BJ (cell line): ENCODE data around the gene FRMD3. TPM values are rescaled to one million over a fixed set of nuclear protein-coding genes. Genes with fewer than 3 reads are reported as not detected.

ENCODE experiments used
- CTCF ChIA-PET: fragments of 350-600 bp; formaldehyde crosslinking; extraction: SDS; loops from one replicate; lab custom pipeline; 2021; ENCODE audit warnings: antibody characterized with exemption, inconsistent platforms; lab: Yijun Ruan, JAX
- POLR2A ChIA-PET: fragments of 300-600 bp; sonication (Branson Sonifier 250); formaldehyde crosslinking; extraction: SDS; loops from one replicate; lab custom pipeline; 2021; ENCODE audit warnings: antibody characterized with exemption; lab: Charles Lee
- DNase-seq: peaks from one replicate; pipeline ENCODE4 v3.0.0-alpha.2; 2011; ENCODE audit warnings: low read depth
- H3K27me3 ChIP-seq: 2 replicates; pipeline ENCODE4 v1.6.0; 2011; ENCODE audit warnings: low read length; ENCODE audit not compliant: control insufficient read depth, insufficient read depth
- H3K36me3 ChIP-seq: 2 replicates; pipeline ENCODE4 v1.5.1; 2011; ENCODE audit warnings: low read length; ENCODE audit not compliant: control insufficient read depth, insufficient read depth
- H3K4me3 ChIP-seq: 2 replicates; pipeline ENCODE4 v1.5.1; 2011; ENCODE audit warnings: low read depth, mild to moderate bottlenecking, control low read depth, low read length
- CTCF ChIP-seq: IDR thresholded peaks from 2 replicates; pipeline ENCODE4 v1.5.1; 2011; ENCODE audit warnings: low read depth, mild to moderate bottlenecking, control low read depth, inconsistent platforms, low read length, moderate library complexity; ENCODE audit not compliant: insufficient read depth
- polyA plus RNA-seq: library from polyadenylated mRNA; depleted of rRNA; stranded (reverse); fragments of >200 nt; gene quantifications from 2 replicates; pipeline ENCODE4 v1.2.3, GENCODE V29; 2011

The FRMD3 gene
- polyA plus RNA-seq, 1 experiment: 0.10 TPM

DNA sequence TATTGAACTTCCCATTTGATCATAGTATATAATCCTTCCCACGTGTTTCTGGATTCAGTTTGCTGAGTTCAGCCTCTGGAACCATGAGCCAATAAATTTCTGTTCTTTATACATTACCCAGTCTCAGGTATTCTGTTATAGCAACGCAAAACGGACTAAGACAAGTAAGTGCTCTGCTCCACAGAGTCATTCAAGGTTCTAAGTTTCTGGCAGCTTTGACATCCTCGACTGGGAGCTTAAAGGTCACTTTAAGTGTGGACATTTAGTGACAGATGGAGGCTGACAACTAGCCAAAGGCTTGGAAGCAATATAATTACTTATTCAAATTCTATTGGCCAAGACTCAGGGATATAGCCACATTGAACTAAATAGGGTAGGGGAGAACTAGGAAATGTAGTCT lies 297.5 kb downstream of the FRMD3 start:
- no peak for TF ChIP-seq CTCF
- Histone ChIP-seq H3K36me3 (no peaks in the 10 kb centered on the region), H3K27me3 (no peaks in the 10 kb centered on the region), H3K4me3 (no peak overlapping the region)
- POLR2A ChIA-PET: no interaction called here
- CTCF ChIA-PET: no interaction called here
- DNase-seq: no peak

GRCh38 chr9:83239747-83240146 lies 298.5 kb downstream of the FRMD3 start:
- no peaks in the 10 kb centered on the region for H3K36me3 ChIP-seq
- CTCF ChIA-PET: no interaction called here
- no peaks in the 10 kb centered on the region for H3K27me3 ChIP-seq
- no peak for DNase-seq
- no peak overlapping the region for H3K4me3 ChIP-seq
- POLR2A ChIA-PET: no interaction called here
- no peak for TF ChIP-seq CTCF

DNA sequence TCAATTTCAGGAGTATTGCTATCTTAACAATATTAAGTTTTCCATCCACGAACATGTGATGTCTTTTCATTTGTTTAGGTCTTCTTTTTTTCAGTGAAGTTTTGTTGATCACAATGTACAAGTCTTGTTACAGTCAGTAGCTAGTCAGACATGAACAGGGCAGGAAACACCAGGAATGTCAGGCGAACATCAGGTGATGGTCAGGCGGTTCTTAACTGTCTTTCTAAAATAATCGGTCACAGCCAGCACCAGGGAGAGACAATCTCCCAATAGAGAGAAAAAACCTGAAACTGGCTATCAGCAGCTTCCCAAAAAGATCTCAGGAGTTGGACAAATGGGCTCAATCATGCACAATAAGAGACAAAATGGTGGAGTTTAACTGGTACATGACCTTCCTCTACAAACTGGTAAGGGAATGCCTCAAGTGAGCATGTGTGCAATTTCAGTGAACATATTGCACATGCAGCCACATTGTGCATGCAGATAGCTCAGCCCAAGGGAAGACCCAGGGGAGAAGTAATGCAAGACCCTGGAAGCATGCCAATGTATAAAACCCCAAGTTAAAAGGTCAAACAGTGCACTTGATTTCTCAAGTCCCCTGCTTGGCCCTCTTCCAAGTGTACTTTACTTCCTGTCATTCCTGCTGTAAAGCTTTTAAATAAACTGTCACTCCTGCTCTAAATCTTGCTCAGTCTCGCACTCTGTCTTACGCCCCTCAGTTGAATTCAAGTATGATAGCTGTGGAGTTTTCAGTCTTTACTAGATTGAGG lies 299.1 kb downstream of the FRMD3 start:
- CTCF ChIA-PET: no interaction called here
- no peak for TF ChIP-seq CTCF
- H3K36me3 ChIP-seq: no peaks in the 10 kb centered on the region
- no peaks in the 10 kb centered on the region for H3K27me3 ChIP-seq
- no peak overlapping the region for H3K4me3 ChIP-seq
- POLR2A ChIA-PET: no interaction called here
- no peak for DNase-seq

GRCh38 chr9:83236029-83236696 lies 302.0 kb downstream of the FRMD3 start:
- CTCF ChIA-PET: no interaction called here

DNA sequence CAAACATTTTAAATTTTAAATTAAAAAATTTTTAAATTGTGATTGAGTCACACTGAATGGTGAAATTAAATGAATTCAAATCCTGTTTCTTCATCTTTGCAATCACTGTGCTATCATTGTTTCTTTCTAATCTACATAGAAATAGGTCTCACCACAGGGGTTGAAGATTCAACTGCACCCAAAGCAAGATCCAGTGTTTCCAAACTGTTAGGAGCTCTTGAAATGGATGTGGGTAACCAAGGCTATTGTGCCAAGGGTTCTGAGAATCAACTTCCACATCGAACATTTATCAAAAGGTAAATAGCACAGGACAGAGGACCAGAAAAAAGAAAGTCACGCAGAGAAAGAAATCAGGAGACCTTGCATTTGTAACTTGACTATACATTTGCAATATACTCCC lies 302.7 kb downstream of the FRMD3 start:
- Histone ChIP-seq H3K4me3 (no peak overlapping the region), H3K36me3 (no peaks in the 10 kb centered on the region), H3K27me3 (no peaks in the 10 kb centered on the region)
- ChIA-PET POLR2A (no interaction called here), CTCF (no interaction called here)
- no peak for TF ChIP-seq CTCF
- DNase-seq: no peak

More at GRCh38 chr9:83236029-83236696, 302.0 kb downstream of the FRMD3 start:
- Histone ChIP-seq H3K4me3 (no peak overlapping the region), H3K36me3 (no peaks in the 10 kb centered on the region), H3K27me3 (no peaks in the 10 kb centered on the region)
- no peak for TF ChIP-seq CTCF
- DNase-seq: no peak
- POLR2A ChIA-PET: no interaction called here
